HepG2 (cell line): ENCODE data around the gene NEGR1. TPM values are rescaled to one million over a fixed set of nuclear protein-coding genes. Genes with fewer than 3 reads are reported as not detected.

Experiments
- ATAC-seq: fragments of 200-7000 bp; cut with Tn5 transposase; 3 replicates; pipeline ENCODE4 v1.9.1; 2020; ENCODE audit warnings: mild to moderate bottlenecking, moderate library complexity
- BruUV-seq: library from RNA; stranded (reverse); fragments of 400-500 nt; replicated peaks from 2 replicates; lab custom pipeline; 2021; lab: Mats Ljungman, UMichigan
- CTCF ChIA-PET: fragments of 300-600 bp; formaldehyde crosslinking; extraction: SDS; loops from one replicate; lab custom pipeline; 2021; ENCODE audit warnings: low total read pairs, inconsistent platforms, low intra/inter-chr PET ratio; lab: Yijun Ruan, JAX
- POLR2A ChIA-PET: fragments of 350-600 bp; sonication (Branson Sonifier 250); formaldehyde crosslinking; loops from one replicate; lab custom pipeline; 2020; ENCODE audit warnings: antibody characterized with exemption, inconsistent platforms; lab: Yijun Ruan, JAX
- DNase-seq: peaks from one replicate; pipeline ENCODE4 v3.0.0-alpha.2; 2015; ENCODE audit warnings: low spot score
- FAIRE-seq: peaks from 3 replicates; lab custom pipeline; 2011; peaks lifted over from hg19 to GRCh38; lab: Jason Lieb, UNC
- H2AFZ ChIP-seq: one replicate; pipeline ENCODE4 v1.6.1; 2011; ENCODE audit warnings: low read length, inconsistent platforms
- H3K27ac ChIP-seq: fragments of 300-600 bp; 3 replicates; pipeline ENCODE4 v1.8.0; 2011; ENCODE audit warnings: mixed run types, mild to moderate bottlenecking, mixed read lengths, low read length, inconsistent platforms; ENCODE audit not compliant: insufficient read depth; ENCODE audit errors: extremely low read length
- H3K27me3 ChIP-seq, 2 experiments: fragments of 200-600 bp in 1 of 2; 2 replicates in 1 of 2; 3 replicates in 1 of 2; pipeline versions ENCODE4 v1.6.0 to v1.8.0; 2011; ENCODE audit warnings: low read length in 2 of 2, mild to moderate bottlenecking in 2 of 2, moderate library complexity in 2 of 2, inconsistent platforms in 1 of 2; ENCODE audit not compliant: insufficient read depth in 2 of 2, control insufficient read depth in 1 of 2
- H3K36me3 ChIP-seq, 2 experiments: fragments of 200-600 bp in 1 of 2; replicated peaks in 1 of 2; 2 replicates in 1 of 2; 3 replicates in 1 of 2; pipeline versions ENCODE4 v1.5.1 to v1.8.0; 2011; ENCODE audit warnings: low read length in 2 of 2, inconsistent platforms in 1 of 2; ENCODE audit not compliant: insufficient read depth in 2 of 2, control insufficient read depth in 1 of 2
- H3K4me1 ChIP-seq: 2 replicates; pipeline ENCODE4 v1.5.1; 2012; ENCODE audit warnings: low read length, inconsistent platforms; ENCODE audit not compliant: insufficient read depth
- H3K4me2 ChIP-seq: 2 replicates; pipeline ENCODE4 v1.6.0; 2011; ENCODE audit warnings: low read depth, low read length, inconsistent platforms
- H3K4me3 ChIP-seq, 3 experiments: fragments of 200-600 bp in 1 of 3; sonication (generic), shearing (Covaris generic) in 1 of 3; replicated peaks in 1 of 3; 2 replicates each; pipeline ENCODE4 v1.5.1; 2011 to 2016; ENCODE audit warnings: low read length in 3 of 3, inconsistent platforms in 2 of 3, low read depth in 2 of 3, mild to moderate bottlenecking in 2 of 3, control low read depth in 1 of 3, mixed read lengths in 1 of 3; ENCODE audit not compliant: insufficient read depth in 1 of 3
- H3K79me2 ChIP-seq: one replicate; pipeline ENCODE4 v1.6.1; 2011; ENCODE audit warnings: low read length, inconsistent platforms; ENCODE audit not compliant: insufficient read depth
- H3K9ac ChIP-seq: 2 replicates; pipeline ENCODE4 v1.6.0; 2011; ENCODE audit warnings: mild to moderate bottlenecking, low read depth, low read length, inconsistent platforms; ENCODE audit not compliant: insufficient read depth
- H3K9me3 ChIP-seq: 2 replicates; pipeline ENCODE4 v1.5.1; 2012; ENCODE audit warnings: mild to moderate bottlenecking, low read length
- H4K20me1 ChIP-seq: 2 replicates; pipeline ENCODE4 v1.6.0; 2011; ENCODE audit warnings: inconsistent platforms, mild to moderate bottlenecking, low read length, moderate library complexity; ENCODE audit not compliant: insufficient read depth
- ELF3 ChIP-seq: IDR thresholded peaks from 2 replicates; pipeline ENCODE4 v1.6.1; 2016; ENCODE audit warnings: missing genetic modification reagents, missing compliant biosample characterization
- FOXJ3 ChIP-seq: sonication (generic); formaldehyde crosslinking; IDR thresholded peaks from 2 replicates; pipeline ENCODE4 v1.4.0; 2020; ENCODE audit warnings: missing genetic modification reagents, mild to moderate bottlenecking, borderline replicate concordance
- FOXO1 ChIP-seq: sonication (generic); formaldehyde crosslinking; IDR thresholded peaks from 2 replicates; pipeline ENCODE4 v1.4.0; 2020; ENCODE audit warnings: missing genetic modification reagents
- GFI1 ChIP-seq: sonication (generic); formaldehyde crosslinking; IDR thresholded peaks from 2 replicates; pipeline ENCODE4 v1.5.0; 2020; ENCODE audit warnings: missing genetic modification reagents, mild to moderate bottlenecking, borderline replicate concordance
- HDAC1 ChIP-seq: sonication (generic); formaldehyde crosslinking; IDR thresholded peaks from 2 replicates; pipeline ENCODE4 v1.5.1; 2020; ENCODE audit warnings: mild to moderate bottlenecking, missing genetic modification reagents
- HNF4A ChIP-seq: sonication (generic); formaldehyde crosslinking; IDR thresholded peaks from 2 replicates; pipeline ENCODE4 v1.4.0; 2020; ENCODE audit warnings: missing genetic modification reagents
- HNRNPK ChIP-seq: fragments of 200-400 bp; formaldehyde crosslinking; IDR thresholded peaks from 2 replicates; pipeline ENCODE4 v1.6.1; 2018; ENCODE audit warnings: low read length, low read depth, moderate library complexity, mild to moderate bottlenecking; ENCODE audit not compliant: poor library complexity, severe bottlenecking
- MAFK ChIP-seq, 2 experiments: IDR thresholded peaks in 1 of 2; conservative IDR thresholded peaks in 1 of 2; 2 replicates each; pipeline ENCODE4 v1.6.1; 2011; ENCODE audit warnings: improper control_type of control experiment in 2 of 2, low read length in 2 of 2
- SMAD1 ChIP-seq: sonication (generic); formaldehyde crosslinking; IDR thresholded peaks from 2 replicates; pipeline ENCODE4 v1.4.0; 2020; ENCODE audit warnings: missing genetic modification reagents, low read depth, mild to moderate bottlenecking, borderline replicate concordance
- SP2 ChIP-seq: sonication (generic); formaldehyde crosslinking; IDR thresholded peaks from 2 replicates; pipeline ENCODE4 v1.5.1; 2020; ENCODE audit warnings: mild to moderate bottlenecking, missing genetic modification reagents
- ZBTB7B ChIP-seq: sonication (generic); formaldehyde crosslinking; IDR thresholded peaks from 2 replicates; pipeline ENCODE4 v1.4.0; 2020; ENCODE audit warnings: missing genetic modification reagents
- ZNF143 ChIP-seq: sonication (generic); formaldehyde crosslinking; IDR thresholded peaks from 2 replicates; pipeline ENCODE4 v1.4.0; 2020; ENCODE audit warnings: missing genetic modification reagents
- ZNF274 ChIP-seq: sonication (generic); formaldehyde crosslinking; IDR thresholded peaks from 2 replicates; pipeline ENCODE4 v1.5.1; 2020; ENCODE audit warnings: mild to moderate bottlenecking, missing genetic modification reagents
- ZNF431 ChIP-seq: sonication (generic); formaldehyde crosslinking; IDR thresholded peaks from 2 replicates; pipeline ENCODE4 v1.9.0; 2022; ENCODE audit warnings: missing genetic modification reagents, low read depth, mild to moderate bottlenecking, borderline replicate concordance
- ZNF446 ChIP-seq: sonication (generic); formaldehyde crosslinking; IDR thresholded peaks from 2 replicates; pipeline ENCODE4 v1.5.0; 2020; ENCODE audit warnings: mild to moderate bottlenecking, missing genetic modification reagents
- WGBS: methylation state at CpG from one replicate; pipeline ENCODE4 v1.1.6; 2017; ENCODE audit warnings: low lambda C conversion rate; 5-methylcytosine and 5-hydroxymethylcytosine counted together
- in situ Hi-C: cut with HindIII; loops from 2 replicates; pipeline ENCODE4 v1.10.0; 2017; ENCODE audit warnings: low pct_unique_long_range_greater_than_20kb; ENCODE audit not compliant: extremely low pct_ligation_motif_present
- intact Hi-C: fragments of 100-400 bp; cut with micrococcal nuclease; formaldehyde crosslinking; loops from one replicate; pipeline ENCODE4 v1.10.0; 2022; ENCODE audit not compliant: unreplicated experiment
- polyA plus RNA-seq, 8 experiments: library from polyadenylated mRNA; depleted of rRNA in 3 of 8; stranded (reverse) in 7 of 8; unstranded in 1 of 8; fragments of >200 nt; fragmentation: Illumina TruSeq in 4 of 8; extraction: Trizol in 4 of 8; gene quantifications; 2 replicates each; pipeline versions ENCODE4 v1.2.1 to v1.2.3, GENCODE V29; 2011 to 2016; ENCODE audit warnings: low read depth in 4 of 8, missing spikeins in 1 of 8, mixed read lengths in 1 of 8; ENCODE audit not compliant: insufficient read depth in 1 of 8
- total RNA-seq, 5 experiments: library from RNA; depleted of rRNA; stranded (reverse); fragments of >200 nt; fragmentation: Illumina TruSeq; extraction: Trizol; gene quantifications; 2 replicates each; pipeline ENCODE4 v1.2.3, GENCODE V29; 2016; ENCODE audit warnings: low read depth in 1 of 5
- TF ChIP-seq, protein P1 (sequence below): sonication (generic); formaldehyde crosslinking; IDR thresholded peaks from 2 replicates; pipeline ENCODE4 v1.4.0; 2020; ENCODE audit warnings: missing genetic modification reagents, borderline replicate concordance

NEGR1 gene
- total and polyA plus RNA-seq, 2 of the 13 experiments (the other 11 are each of a cell fraction or from before 2014, with no cell fraction given): not detected

DNA sequence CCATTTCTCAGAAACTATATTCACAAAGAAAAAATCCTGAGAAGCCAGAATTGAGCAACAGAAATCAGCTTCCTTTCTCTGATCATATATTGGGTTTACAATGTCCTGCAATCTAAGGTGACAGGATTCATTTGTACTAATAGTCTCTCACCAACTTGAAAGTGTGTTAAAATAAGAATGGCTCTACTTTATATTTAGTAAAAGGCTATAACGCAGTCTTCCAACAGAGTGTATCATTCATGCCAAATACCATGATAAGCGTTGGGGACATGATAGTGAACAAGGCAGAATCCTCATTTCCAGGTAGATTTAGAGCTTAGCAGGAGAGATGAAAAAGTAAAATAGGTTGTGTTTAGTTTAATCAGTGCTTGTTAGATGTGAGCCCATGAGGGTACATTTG is 682.3 kb downstream of the NEGR1 start:
- no peaks in the 10 kb centered on the region for H3K36me3 ChIP-seq
- WGBS: 16% methylated on average over 2 of the region's 2 CpGs
- intact Hi-C loops: no loop called here

DNA sequence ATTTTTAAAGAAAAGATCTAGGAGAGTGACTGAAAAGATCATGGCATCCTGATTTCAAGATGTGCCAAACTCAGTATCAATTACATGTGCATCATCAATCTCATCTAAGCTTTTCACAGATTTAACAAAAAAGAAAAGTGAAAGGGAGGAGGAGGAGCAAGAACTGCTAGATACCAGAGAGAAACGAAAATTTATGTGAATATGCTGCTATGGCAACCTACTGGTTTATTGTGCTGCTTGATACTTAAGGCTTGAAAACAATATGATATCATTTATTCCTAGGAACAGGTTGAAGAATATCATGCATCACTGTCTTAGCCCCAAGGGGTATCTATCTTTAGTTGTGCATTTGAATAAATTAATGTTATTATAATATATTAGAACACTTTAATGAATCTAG is 683.0 kb downstream of the NEGR1 start:
- H3K9me3 ChIP-seq: peaks cover 5% of the 10 kb centered on the region
- no peak overlapping the region for H3K4me2 ChIP-seq
- H3K4me3 ChIP-seq: no peak overlapping the region
- no peaks in the 10 kb centered on the region for H3K36me3 ChIP-seq
- H4K20me1 ChIP-seq: no peaks in the 10 kb centered on the region
- FAIRE-seq: no peak
- H3K9ac ChIP-seq: no peak overlapping the region
- 0% methylated on average over 1 of the region's 1 CpG for WGBS
- H3K27me3 ChIP-seq: no peaks in the 10 kb centered on the region
- POLR2A ChIA-PET: no interaction called here
- no TSS peak for BruUV-seq
- H2AFZ ChIP-seq: no peak overlapping the region
- DNase-seq: no peak
- ATAC-seq: no peak
- no peak overlapping the region for H3K27ac ChIP-seq
- in situ Hi-C loops (no loop called here), intact Hi-C loops (no loop called here)
- no peaks in the 10 kb centered on the region for H3K4me1 ChIP-seq
- TF ChIP-seq FOXO1 (no peak), ELF3 (no peak), ZBTB7B (CRISPR knock-in tag) (no peak), GFI1 (CRISPR knock-in tag) (no peak), ZNF274 (CRISPR knock-in tag) (no peak), SP2 (CRISPR knock-in tag) (no peak), ZNF446 (CRISPR knock-in tag) (no peak), HNF4A (CRISPR knock-in tag) (no peak), ZNF143 (CRISPR knock-in tag) (no peak), HNRNPK (no peak)
- no peaks in the 10 kb centered on the region for H3K79me2 ChIP-seq
- CTCF ChIA-PET: no interaction called here

More for the DNA sequence above, 682.3 kb downstream of the NEGR1 start:
- FAIRE-seq (no peak), ATAC-seq (no peak), DNase-seq (no peak)
- in situ Hi-C loops: no loop called here
- H3K4me1 ChIP-seq: no peaks in the 10 kb centered on the region
- CTCF ChIA-PET: no interaction called here
- no peak overlapping the region for H3K4me3 ChIP-seq
- TF ChIP-seq HDAC1: no peak
- no peak for TF ChIP-seq SMAD1 (CRISPR knock-in tag)
- no peak for TF ChIP-seq ZNF431
- no peak for TF ChIP-seq MAFK (conservative IDR thresholded peaks at IDR 0.05 in 1 of 2, IDR thresholded peaks at IDR 0.05 in 1 of 2; ENCODE audit: low read length in 2 of 2)
- TF ChIP-seq FOXJ3 (CRISPR knock-in tag): no peak
- TF ChIP-seq, protein P1, sequence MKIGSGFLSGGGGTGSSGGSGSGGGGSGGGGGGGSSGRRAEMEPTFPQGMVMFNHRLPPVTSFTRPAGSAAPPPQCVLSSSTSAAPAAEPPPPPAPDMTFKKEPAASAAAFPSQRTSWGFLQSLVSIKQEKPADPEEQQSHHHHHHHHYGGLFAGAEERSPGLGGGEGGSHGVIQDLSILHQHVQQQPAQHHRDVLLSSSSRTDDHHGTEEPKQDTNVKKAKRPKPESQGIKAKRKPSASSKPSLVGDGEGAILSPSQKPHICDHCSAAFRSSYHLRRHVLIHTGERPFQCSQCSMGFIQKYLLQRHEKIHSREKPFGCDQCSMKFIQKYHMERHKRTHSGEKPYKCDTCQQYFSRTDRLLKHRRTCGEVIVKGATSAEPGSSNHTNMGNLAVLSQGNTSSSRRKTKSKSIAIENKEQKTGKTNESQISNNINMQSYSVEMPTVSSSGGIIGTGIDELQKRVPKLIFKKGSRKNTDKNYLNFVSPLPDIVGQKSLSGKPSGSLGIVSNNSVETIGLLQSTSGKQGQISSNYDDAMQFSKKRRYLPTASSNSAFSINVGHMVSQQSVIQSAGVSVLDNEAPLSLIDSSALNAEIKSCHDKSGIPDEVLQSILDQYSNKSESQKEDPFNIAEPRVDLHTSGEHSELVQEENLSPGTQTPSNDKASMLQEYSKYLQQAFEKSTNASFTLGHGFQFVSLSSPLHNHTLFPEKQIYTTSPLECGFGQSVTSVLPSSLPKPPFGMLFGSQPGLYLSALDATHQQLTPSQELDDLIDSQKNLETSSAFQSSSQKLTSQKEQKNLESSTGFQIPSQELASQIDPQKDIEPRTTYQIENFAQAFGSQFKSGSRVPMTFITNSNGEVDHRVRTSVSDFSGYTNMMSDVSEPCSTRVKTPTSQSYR: no peak
- BruUV-seq: no TSS peak
- no peak overlapping the region for H2AFZ ChIP-seq
- H3K27ac ChIP-seq: no peak overlapping the region
- H4K20me1 ChIP-seq: no peaks in the 10 kb centered on the region
- POLR2A ChIA-PET: no interaction called here
- no peaks in the 10 kb centered on the region for H3K79me2 ChIP-seq
- H3K9ac ChIP-seq: no peak overlapping the region
- peaks cover 5% of the 10 kb centered on the region for H3K9me3 ChIP-seq
- H3K27me3 ChIP-seq: no peaks in the 10 kb centered on the region
- no peak overlapping the region for H3K4me2 ChIP-seq
